HG03060 (cell line): ENCODE measurements around the gene OPCML.

ENCODE experiments used
- ATAC-seq: cut with Tn5 transposase; IDR thresholded peaks from one replicate; pipeline ENCODE4 v1.9.1; 2021; ENCODE audit warnings: low read depth, moderate number of reproducible peaks; ENCODE audit not compliant: unreplicated experiment

OPCML gene

DNA sequence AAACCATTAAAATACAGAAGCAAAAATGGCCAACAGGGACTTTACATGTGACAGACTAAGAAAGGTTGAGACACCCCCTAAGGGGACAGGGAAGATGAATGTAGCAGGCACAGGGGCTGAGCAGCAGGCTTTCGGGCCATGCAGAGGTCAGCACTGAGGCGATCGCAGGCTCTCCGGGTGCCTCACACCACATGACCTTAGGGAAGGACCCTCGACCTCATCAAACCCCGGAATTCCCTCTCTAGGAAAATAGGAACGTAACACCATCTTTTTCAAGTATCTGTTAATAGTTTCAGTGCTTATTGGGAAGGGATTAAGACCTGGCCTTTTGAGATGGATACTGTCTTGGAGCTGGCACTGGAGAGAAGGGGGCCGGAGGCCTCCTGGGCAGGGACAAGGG lies 27.4 kb downstream of the OPCML start:
- no peak for ATAC-seq

DNA sequence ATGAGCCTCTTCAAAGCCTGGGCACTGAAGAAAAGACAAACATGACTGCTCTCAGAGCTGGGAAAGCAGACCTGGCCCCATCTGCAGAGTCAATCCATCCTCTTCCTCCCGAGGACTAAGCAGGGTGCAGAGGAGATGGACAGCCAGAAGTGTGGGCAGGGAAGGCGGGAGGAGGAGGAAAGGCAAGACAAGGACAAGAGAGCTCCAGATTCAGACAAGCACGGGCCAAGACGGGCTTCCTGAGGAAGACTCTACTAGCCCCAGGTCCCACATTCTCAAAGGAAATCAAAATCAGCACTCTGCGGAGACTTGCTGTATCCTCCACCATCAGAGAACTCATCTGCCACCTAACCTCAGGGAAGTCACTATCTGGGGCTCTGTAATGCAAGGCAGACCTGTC lies 28.5 kb downstream of the OPCML start:
- no peak for ATAC-seq

DNA sequence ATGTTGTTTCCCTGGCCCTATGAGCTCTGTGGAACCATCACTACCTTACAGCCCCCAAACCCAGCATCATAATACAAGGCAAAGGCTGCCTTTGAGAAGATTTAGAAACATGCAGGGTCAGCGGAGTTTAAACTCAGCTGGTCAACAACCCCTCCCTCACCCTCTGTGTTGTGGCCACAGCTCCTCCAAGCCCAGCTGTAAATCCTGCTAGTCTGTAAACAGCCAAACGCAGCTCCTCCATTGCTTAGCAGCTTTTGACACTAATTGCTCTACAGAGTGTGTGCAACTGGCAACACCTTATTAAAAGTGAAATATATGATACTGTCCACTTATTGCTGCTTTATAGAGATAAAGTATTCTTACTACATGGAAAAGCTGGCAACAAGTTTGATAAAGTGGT lies 29.1 kb downstream of the OPCML start:
- no peak for ATAC-seq

DNA sequence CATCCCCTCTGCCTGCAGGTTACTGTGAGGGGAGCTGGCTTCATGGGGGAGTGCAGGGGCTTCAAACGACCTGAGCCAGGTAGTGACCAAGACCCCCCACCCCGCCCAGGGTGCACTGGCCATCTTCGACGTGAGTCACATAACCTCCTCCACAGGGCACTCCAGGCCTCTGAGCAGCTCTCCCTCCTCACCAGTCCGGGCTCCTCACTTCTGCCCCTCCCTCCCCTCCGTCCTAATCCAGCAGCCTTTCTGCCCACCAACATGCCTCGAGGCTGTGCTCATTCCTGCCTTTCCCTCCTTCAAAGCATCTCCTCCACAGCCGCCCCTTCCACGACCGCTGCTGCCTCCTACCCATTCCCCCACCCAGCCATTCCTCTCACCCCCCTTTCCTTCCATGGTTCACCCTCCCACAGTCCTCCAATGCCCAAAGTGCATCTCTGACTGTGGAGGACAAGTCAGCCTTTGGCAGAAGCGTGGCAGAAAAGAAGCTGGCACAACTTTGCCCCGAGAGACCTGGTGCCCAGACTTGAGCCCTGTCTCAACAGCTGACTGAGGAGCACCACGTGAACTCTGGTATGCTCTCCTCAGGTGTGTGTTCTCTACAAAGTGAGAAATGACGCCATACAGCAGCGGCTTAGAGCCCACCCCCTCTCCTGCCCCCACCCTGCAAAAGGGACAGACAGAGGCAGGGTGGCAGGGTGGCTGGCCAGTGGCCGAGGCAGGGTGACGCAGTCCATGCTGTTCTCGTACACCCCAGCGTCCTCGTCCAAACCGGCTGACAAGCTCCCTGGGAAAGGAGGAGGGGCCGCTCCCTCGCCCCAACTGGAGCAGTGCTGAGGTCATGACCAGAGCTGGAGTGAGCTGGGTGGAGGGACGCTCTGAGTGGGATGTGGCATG lies 30.4 kb downstream of the OPCML start:
- no peak for ATAC-seq

DNA sequence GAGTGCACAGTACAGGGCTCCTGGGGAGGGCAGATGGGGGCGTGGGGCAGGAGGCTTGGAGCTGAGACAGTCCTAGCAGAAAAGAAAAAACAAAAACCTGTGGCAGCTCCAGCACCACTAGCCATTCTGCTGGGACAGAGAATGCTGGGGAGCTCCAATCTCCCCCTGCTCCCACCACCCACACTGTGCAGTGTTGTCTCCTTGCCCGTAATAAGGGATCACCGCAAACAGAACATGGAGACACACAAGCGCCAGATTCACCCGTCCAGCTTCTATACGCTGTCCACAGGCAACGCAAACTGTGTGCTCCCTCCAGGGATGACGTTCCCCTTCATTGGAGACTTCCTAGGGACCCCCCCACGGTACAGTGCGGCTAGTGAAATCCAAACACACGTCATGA lies 31.4 kb downstream of the OPCML start:
- no peak for ATAC-seq

DNA sequence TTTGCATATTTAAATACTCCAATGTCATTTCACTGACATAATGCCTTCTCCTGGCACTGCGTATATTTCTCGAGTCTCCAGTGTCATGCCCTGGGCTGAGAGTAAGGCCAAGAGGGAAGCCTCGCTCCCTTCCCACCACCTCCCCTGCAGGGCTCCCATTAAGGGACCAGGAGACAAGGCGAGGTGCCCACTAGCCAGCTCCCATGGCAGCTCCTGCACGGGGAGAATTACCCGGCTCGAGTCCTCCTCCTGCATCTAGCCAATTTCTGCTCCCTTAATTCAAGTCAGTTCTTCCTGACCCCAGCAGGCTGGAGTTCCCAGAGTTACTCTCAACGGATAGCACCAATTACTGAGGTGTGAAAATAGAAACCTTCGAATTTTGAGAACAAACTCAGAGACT lies 31.9 kb downstream of the OPCML start:
- ATAC-seq, result no peak

DNA sequence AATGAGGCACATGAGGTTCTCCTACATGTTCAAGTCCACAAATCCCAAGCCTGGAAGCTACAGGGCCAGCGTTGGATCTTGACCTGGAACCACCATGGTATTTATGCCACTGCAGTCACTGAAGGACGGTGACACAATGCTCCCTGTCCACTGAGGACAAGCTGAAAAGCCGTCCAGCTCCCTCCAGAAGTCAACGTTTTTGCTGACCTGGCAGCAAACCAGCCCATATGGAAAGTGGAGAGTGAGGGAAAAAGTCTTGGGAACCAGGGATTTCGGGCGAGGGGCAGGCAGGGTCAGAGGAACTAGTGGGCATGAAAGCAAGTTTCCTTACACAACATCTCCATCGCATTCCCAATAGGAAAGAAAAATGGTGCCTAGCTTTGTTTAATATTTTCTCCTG lies 33.3 kb downstream of the OPCML start:
- no peak for ATAC-seq

DNA sequence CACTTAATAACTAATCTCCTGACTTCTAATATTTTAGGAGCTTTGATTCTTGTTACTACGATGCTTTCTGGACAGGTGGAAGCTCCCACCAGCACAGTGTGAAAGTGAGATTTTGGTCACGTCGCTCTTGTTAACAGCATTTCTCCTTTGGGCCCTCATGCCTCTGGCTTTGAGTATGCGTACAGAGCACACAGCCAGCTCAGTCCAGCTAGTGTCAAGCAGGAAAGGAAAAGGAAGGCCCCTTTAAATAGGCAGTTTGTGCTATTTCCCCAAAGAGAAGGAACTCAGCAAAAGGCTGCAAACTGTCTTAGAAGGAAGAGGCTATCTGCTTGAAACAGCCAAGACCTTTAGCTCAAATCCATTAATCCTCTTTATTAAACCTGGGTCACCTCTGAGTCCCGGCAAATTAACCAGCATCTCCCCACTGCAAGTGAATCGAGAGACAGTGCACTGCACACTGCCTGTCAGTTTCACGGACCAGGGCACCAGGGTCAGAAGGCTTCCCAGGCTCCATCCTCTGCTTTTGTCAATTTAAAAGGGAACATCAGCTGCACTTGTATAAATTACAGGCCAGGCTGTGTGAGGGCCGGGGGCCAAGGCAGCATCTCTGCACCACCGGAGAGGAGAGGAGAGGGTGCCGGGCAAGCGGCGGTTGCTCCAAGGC lies 34.7 kb downstream of the OPCML start:
- no peak for ATAC-seq

DNA sequence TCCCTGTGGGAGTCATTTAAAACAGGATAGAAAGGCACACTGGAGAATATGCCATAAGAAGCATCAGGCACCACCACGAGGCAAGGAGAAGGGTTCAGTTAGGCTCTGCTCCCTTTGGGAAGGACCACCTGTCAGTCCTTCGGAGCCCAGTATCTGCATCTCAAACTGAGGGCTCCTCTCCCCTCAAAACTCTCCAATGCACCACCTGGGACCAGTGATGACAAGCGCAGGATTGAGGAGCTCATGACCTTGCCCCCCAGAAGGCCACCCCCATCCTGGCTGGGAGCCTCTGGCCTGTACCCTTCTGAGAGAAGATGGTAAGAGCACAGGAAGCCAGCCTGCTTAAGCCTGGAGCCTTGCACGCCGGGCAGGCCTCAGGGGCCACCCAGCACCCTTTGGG lies 39.4 kb downstream of the OPCML start:
- ATAC-seq, result no peak

DNA sequence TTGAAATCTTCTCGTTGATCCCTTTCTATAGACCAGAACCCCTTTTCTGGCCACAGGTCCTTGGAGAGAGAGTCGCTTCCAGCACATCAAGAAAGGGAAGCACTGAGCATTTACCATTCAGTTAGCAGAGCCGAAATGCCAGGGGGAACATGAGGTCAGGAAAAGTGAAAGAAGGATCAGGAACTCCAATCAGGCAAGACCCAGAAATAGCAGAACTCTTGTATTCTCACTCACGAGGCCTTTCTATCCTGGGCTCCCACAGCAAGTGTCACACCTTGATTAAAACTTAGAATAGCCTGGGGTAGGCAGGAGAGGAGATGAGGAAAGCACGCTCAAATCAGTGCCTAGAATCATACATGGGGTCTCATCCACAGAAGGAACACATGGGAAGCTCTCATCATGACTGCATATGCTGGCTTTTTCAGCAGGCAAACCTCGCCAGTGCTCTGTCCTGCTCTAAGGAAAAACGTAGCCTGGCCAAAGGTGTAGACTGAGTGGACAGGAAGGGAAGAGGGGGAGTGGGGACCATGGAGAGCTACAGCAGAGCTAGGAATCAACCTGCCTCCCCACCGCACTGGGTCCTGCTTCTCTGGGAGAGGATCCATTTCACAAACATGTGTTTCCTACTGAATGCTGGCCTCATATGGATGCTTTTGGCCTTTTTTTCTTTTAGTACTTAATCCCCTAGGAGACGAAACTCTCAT lies 40.5 kb downstream of the OPCML start:
- no peak for ATAC-seq

DNA sequence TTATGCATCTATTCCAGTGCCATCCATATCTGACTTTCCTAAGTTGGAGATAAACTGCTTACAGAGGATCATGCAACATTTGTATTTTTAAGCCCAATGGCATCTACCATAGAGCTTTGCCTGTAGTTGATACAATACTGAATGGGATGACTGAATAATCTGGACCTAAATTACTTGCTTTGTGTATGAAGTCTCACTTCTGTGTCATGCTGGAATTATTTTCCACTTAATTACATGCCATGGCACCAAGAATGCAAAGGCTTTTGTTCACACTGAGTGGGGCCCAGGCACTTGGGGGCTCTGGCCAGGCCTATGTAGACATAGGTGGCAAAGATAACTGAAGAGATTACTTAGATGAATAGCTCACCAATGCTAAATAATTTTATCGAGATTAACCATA lies 51.6 kb downstream of the OPCML start:
- ATAC-seq, result no peak

DNA sequence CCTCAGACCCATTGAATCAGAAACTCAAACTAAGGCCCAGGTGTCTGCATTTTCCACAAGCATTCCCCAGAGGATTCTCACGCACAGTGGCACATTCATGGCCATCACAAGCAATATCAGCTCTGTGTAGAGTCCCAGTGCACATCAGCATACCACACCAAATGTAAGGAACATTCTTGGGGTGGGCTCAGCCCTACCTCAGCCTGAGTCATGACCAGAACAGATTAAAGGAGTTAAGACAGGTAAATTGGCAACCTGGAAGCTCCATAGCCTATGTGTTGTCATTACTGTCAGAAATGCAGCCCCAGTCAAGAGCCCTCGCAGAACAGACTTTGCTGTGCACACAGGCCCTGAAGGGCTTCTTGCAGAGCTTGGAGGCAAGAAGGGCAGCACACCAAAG lies 53.1 kb downstream of the OPCML start:
- ATAC-seq, result no peak

DNA sequence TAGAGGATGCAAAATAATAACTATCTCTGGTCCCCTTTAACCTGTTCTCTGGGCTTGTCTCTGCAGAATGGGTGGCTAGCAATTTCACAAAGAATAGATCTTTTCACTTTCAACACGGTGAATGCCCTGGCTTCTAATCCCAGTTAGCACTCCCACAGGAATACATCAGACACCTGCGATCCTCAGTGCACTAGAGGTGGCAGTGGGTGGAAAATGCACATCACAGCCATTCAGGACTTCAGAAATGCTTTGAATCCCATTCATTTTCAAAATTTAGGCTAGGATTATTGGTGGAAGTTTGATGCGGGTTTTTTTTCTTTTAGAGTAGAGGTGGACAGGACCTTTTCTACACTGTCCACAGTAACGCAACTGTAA lies 55.1 kb downstream of the OPCML start:
- no peak for ATAC-seq

DNA sequence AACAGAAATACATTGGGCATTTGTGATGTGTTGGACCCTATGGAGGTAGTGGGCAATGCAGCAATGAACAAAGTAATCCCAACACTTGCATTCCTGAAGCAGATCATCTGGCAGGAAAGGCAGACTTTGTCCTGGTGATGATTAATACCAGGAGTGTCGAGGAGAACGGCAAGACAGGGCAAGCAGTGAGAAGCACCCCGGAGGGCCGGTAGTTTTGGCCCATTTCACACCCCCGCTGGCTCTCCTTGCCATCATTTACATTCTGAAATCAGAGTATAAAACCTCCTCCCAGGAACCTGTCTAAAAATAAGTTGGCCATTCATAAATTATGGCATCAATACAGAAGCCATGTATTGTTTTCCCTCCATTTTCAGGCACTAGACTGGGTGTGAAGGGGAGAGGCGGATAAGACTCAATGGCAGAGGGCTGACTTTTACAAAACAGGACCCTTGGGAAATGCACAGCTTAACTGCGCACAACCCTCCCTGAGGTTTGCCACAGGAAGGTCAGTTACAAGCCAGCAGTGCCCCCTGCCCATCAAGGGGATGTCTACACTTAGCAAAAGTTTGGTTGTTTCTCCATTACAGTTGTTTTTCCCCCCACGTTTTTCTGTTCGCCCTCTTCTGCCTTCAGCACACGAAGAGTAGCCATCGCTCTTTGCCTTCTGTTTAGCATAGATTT lies 55.6 kb downstream of the OPCML start:
- ATAC-seq, result no peak

DNA sequence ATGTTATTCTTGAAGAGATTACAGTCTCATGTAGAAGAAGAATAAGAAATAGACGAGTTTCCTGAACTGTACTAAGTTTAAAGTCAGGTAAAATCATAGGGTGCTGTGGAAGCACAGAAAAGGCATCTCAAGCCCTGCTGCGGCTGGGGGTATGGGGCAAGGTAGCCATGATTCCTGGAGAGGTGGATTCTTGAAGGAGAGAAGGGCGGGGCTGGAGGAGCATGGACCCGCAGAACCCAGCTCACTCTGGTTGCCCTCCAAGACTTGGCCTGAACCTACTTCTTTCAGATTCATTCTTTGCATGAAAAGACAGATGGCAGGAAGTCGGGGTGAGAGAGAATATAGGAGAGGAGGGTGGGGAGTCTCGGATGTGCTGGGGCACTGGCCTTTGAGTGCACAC lies 57.8 kb downstream of the OPCML start:
- ATAC-seq, result no peak

DNA sequence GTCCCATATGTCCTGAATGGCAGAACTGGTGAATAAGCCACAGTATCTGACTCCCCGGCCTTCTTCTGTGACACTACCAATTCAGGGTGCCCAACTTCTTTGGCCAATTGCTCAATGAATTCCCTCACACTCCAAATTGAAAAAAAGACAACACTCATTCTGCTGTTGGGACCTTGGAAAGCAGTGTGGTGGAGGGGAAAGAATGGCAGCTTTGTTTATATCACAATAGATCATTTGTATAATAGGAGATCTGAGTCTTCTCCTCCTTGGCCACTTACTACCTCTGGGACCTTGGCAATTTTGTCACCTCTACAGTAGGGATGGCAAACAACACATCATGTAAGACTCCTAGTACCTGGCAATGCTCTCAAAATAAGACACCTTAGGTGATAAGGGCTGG lies 64.6 kb downstream of the OPCML start:
- ATAC-seq, result no peak

DNA sequence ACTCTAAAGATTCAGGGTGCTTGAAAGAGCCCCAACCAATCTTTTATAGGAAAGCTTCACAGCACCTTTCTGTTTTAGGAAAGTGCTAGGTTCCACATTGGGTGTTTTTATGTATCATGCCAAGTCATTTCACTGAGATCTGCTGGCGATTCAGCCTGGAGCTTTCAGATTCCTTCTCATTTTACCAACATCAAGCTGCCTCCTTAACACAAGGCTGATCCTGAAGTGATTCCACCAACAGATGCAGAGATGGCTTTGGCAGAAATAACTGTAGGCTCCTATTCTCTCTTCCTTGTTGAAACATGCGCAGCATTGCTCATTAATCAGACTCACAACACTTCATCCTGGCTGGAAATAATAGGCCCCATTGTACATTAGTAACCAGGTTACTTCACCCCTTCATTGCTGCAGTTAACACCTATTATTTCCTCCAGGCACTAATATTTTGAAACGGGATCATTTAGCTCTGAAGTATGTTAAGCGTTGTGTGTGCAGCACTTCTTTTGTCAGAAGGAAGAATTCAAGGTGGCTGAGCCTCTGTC lies 89.0 kb downstream of the OPCML start:
- no peak for ATAC-seq

DNA sequence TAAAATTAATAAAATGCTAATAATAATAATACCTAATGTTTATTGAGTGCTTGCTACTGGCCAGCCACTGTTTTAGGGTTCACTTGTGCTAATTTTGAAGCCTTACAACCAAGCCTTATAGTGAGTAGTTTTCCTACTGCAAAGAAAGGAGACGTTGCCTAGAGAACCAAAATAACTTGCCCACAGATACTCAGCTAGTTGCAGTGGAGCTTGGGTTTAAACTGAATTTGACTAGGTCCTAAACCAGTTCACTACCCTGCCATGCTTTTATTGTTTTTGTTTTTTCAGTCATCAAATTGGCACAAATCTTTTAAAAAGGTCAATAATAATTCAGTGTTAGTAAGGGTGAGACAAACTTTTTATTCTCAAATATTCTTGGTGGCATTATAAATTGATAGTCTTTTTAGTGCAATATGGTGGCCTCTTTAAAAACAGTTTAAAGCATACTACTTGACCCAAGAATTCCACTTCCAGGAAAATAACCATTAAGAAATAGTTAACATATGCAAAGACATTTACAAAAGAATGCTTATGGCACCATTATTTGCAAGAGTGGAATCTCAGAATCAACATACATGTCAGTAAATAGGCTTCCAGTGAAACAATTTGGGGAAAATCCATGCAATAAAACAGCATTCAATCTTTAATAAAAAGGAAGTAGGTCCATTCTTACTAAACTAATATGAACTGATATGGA lies 90.2 kb downstream of the OPCML start:
- ATAC-seq, result no peak

DNA sequence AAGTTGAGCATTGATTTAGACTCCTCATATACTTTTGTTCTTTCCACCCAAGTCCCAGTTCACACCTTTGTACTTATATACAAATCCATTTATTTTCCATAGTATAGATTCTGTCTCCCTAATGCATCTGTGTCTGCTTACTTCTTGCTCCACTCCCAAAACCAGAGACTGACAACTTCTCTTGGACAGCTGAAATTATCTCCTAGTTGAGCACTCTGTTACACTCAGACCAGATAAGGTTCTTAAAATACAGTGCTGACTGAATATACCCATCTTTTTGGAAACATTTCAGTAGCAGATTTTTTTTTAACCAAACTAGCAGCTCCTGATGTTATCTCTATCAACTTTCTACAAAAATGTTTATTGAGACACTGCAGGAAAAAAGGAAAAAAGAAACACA lies 106.3 kb downstream of the OPCML start:
- no peak for ATAC-seq

DNA sequence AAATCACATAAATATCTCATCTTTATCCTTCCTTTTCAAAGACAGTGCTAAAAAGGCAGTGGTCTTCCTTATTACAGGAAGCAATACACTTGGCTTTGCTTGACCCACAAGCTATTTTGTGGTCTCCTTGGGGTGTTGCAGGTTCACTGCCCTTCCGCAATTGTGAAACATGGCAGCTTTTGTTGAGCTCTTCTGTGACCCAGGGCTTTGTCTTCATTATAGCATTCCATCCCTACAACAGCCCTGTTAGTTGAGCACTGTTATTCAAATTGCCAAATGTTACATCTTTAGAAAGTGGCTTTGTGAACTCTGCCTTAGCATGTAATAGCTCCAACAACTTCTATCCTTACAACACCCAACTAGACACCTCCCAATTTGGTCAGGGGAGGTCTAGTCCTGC lies 107.1 kb downstream of the OPCML start:
- no peak for ATAC-seq
